Activated effector memory CD4-positive, alpha-beta T cell treated with anti-CD3 and anti-CD28 coated beads, Interleukin-2, amount 50 U/mL, for 16 hours (primary cell): ENCODE results near the gene IDH3G.
"Not testable (repeated sequence)": the region's sequence is repeated elsewhere in the genome, so short reads cannot be mapped to it uniquely, and the experiment has no call there.

Source experiments
- DNase-seq: peaks from one replicate; pipeline ENCODE4 v3.0.0-alpha.2; 2020

Gene IDH3G

DNA sequence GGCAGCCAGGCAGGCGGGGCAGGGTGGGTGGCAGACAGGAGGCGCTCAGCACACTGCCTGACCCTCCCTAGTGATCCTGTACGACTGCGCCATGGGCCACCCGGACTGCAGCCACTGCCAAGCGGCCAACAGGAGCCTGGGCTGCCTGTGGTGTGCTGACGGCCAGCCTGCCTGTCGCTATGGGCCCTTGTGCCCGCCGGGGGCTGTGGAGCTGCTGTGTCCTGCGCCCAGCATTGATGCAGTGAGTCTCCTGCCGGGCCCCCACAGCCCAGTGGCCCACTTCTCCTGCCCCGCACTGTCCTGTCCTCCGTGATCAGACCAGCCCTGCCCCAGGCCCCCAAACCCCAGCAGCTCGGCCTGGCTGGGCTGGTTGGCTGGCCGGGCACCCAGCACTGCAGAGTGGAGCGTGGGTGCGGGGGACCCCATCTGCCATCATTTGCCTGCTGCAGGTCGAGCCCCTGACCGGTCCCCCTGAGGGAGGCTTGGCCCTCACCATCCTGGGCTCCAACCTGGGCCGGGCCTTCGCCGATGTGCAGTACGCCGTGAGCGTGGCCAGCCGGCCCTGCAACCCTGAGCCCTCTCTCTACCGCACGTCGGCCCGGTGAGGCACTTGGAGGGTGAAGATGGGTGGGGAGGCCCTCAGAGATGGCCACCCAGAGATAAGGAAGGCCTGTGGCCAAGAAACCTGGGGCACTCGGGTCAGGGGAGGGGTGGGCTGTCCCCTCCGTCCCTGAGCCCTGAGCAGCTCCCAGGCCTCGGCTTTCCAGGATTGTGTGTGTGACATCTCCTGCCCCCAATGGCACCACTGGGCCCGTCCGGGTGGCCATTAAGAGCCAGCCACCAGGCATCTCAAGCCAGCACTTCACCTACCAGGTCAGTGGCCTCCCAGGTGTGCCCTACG lies 22.5 kb downstream of the IDH3G start:
- DNase-seq: peak; percentile 56

DNA sequence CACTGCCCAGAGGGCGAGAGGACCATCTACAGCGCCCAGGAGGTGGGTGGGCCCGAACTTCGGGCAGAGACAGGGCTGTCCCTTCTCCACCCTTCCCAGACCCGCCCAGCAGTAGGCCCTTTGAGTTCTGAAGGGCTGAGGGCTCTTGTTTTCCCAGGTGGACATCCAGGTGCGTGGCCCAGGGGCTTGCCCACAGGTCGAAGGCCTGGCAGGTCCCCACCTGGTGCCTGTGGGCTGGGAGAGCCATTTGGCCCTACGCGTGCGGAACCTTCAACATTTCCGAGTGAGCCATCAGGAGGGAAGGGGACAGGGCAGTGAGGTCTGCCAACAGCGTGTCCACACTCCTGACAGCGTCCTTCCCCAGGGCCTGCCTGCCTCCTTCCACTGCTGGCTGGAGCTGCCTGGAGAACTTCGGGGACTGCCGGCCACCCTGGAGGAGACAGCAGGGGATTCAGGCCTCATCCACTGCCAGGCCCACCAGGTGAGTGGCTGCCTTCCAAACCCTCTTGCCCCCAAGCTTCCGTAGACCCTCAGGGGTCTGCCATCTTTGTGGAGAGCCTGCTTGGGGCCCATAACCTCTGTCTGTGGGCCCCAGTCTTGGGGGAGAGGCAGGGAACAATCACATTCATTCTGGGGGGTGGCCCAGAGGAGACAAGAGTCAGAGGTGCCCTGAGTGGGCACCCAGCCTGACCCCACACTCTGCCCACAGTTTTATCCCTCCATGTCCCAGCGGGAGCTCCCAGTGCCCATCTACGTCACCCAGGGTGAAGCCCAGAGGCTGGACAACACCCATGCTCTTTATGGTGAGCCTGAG lies 23.4 kb downstream of the IDH3G start:
- peak; percentile 34 for DNase-seq

DNA sequence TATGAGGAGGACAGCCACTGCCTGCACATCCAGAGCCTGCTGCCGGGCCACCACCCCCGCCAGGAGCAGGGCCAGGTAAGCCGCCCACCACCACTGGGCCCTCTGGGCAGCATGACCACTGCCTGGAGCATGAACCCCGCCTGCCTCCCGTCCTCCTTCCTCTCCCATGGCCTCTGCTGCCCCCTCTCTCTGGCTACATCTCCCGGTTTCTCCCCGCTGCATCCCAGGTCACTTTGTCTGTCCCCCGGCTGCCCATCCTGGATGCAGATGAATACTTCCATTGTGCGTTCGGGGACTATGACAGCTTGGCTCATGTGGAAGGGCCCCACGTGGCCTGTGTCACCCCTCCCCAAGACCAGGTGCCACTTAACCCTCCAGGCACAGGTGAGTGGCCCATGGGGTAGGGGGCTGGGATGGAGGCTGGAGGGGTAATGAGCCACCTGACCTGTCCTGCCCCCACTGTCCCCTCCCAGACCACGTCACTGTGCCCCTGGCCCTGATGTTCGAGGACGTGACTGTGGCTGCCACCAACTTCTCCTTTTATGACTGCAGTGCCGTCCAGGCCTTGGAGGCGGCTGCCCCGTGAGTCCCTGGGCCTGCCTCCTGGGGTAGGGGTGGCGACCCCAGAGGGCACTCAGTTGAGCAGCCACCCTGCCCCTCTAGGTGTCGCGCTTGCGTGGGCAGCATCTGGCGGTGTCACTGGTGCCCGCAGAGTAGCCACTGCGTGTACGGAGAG lies 24.1 kb downstream of the IDH3G start:
- peak; percentile 53 for DNase-seq

DNA sequence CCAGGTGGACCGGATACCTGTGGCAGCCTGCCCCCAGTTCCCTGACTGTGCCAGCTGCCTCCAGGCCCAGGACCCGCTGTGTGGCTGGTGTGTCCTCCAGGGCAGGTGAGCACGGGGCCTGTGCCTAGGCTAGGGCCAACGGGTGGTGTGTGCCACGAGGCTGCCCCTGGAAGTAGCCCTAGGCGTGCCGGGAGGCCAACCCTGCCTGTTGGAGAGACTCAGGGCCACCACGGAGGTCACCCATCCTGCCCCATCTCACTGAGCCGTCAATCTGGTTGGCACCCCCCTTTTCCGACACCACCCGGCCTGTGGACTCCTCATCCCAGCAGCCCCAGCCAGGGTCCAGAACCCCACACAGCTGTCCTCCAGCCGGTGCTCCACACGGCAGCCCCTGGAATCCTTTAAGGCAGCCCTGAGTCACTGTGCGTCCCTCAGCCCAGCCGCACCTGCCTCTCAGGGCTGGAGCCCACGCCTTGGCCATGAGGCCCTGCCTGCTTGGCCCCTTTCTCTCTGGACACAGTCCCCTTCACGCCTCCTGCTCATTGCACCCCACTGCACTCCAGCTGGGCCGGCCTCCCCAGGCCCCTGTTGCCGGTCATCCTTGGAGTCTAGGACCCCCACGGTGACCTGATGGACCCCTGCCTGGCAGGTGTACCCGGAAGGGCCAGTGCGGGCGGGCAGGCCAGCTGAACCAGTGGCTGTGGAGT lies 24.9 kb downstream of the IDH3G start:
- DNase-seq: peak; percentile 36

DNA sequence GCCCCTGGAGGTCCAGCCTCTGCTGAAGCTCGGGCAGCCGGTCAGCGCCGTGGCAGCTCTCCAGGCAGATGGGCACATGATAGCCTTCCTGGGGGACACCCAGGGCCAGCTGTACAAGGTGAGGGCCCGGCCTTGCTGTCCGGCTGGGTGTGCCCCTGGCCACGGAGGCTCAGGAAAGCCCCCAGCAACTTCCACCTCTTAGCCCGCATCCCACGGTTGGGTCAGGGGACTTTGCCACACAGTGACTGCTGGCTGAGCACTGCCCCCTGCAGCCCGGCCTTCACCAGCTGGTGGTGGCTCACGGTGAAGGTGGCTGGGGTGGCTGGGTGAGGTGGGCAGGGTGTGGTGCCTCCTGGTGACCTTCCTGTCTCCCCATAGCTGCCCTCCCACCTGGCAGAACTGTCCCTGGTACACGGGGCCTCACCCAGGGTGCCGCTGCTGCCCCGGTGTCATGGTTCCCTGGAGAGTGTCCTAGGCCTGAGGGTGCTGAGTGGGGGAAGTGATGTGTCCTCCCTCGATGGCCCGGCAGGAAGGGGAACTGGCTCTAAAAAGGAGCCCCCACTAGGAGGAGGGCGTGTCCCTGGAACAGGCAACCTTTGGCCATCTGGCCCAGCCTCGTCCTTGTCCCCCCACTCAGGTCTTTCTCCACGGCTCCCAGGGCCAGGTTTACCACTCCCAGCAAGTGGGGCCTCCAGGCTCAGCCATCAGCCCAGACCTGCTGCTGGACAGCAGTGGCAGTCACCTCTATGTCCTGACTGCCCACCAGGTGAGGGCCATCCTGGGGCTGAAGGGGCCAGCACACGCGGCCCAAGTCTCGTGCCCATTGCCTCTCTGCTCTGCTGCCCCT lies 25.6 kb downstream of the IDH3G start:
- DNase-seq: peak; percentile 39

DNA sequence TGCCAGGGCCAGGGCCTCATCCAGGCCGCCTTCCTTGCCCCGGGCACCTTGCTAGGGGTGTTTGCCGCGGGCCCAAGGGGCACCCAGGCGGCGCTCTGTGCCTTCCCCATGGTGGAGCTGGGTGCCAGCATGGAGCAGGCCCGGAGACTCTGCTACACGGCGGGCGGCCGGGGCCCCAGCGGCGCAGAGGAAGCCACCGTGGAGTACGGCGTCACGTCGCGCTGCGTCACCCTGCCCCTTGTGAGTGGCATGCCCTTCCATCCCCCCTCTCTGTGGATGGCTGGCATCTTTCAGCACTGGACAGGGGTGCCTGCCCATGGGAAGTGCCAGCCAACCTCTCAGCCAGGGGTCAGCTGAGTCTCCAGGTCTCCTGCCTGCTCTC lies 26.5 kb downstream of the IDH3G start:
- DNase-seq: no peak

DNA sequence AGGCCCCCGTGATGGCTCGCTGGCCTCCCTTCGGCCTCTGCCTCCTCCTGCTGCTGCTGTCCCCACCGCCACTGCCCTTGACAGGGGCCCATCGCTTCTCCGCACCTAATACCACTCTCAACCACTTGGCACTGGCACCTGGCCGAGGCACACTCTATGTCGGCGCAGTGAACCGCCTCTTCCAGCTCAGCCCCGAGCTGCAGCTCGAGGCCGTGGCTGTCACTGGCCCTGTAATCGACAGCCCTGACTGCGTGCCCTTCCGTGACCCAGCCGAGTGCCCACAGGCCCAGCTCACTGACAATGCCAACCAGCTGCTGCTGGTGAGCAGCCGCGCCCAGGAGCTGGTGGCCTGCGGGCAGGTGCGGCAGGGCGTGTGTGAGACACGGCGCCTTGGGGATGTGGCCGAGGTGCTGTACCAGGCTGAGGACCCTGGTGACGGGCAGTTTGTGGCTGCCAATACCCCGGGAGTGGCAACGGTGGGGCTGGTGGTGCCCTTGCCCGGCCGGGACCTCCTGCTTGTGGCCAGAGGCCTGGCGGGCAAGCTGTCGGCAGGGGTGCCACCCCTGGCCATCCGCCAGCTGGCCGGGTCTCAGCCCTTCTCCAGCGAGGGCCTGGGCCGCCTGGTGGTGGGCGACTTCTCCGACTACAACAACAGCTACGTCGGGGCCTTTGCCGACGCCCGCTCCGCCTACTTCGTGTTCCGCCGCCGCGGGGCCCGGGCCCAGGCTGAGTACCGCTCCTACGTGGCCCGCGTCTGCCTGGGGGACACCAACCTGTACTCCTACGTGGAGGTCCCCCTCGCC lies 27.1 kb downstream of the IDH3G start:
- DNase-seq: peak; percentile 39

DNA sequence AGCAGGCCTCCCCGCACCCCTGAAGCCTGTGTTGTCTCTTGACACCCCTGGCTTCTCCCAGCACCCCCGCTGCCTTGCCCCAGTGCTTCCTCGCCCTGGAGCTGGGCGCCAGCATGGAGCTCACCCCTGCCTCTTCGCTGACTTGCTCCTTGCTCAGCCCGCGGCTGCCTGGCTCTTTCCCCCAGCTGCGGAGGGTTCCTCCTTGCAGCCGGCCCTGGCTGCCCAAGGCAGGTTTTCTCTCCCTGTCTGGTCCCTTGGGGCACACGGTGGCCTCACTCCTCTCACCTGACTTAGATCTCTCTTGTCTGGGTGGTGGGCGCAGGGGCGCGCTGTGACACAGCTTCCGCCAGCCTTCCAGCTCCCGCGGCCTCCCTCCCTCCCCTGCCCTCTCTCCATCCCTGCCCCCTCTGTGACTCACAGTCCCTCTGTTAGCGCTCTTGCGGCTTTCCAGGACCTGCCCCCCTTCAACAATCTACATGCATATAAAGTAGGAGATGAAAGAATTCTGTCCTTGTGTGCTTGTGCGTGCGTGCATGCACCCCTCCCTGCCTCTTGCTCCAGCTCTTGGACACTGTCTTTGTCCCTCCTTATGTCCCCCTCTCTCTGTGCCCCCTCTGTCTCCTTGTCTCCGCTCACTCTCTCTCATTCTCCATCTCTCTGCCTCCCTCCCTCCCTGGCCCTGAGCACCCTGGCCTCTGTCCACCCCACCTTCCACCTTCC lies 27.9 kb downstream of the IDH3G start:
- peak; percentile 66 for DNase-seq

DNA sequence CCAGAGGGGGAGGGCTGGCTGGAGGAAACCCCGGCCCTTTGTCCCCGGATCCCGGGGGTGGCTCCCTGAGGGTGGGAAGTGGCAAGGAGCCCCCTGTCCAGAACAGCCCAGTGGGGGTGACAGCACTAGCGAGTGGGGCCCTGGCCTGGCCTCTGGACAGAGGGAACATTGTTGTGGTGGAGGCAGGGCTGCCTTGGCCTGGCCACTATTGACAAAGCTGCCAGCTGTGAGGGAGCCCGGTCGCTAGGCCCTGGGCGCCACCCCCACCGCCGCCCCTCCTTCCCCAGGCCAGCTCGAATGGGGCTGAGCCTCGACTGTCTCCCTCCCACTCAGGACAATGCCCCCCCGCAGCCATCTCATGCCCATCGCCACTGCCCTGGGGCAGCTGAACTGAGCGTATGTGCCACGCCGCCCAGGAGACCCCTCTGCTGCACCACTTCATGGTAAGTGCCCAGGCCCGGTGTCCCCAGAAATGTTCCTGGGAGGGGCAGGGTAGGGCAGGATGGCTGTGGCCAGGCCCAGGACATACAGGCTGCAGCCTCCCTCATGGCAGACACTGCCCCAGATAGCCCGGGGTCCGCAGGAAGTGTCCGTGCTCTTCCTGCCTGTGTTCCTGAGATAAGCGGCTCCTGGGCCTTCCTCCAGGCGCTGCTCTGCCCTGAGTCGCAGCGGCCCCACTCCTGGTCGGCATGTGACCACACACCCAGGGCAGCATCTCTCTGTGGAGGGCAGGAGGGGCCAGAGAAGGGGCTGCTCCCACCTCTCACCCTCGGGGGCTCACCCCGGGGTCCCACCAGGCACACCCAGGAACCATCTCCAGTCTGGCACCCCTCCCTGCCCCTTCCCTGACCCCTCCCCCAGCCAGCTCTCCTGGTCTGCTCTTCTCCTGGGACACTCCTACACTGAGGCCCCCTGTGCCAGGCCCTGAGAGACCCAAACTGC lies 28.8 kb downstream of the IDH3G start:
- DNase-seq: peak; percentile 50

DNA sequence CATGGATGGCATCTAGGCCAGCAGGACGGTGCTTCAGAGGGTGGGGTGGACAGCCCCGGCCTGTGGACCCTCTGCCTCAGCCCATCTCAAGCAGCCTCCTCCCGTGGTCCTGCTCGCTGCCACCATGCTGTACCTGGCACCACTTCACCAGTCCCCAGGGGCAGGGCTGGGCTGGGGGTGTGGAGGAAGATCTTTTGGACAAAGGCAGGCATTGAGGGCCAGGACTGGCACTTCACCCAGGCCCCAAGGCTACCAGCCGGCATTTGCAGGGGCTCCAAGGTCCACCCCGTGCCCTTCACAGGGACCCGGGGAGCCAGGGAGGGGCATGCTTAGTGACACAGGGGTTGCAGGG lies 29.4 kb downstream of the IDH3G start:
- peak; percentile 43 for DNase-seq

DNA sequence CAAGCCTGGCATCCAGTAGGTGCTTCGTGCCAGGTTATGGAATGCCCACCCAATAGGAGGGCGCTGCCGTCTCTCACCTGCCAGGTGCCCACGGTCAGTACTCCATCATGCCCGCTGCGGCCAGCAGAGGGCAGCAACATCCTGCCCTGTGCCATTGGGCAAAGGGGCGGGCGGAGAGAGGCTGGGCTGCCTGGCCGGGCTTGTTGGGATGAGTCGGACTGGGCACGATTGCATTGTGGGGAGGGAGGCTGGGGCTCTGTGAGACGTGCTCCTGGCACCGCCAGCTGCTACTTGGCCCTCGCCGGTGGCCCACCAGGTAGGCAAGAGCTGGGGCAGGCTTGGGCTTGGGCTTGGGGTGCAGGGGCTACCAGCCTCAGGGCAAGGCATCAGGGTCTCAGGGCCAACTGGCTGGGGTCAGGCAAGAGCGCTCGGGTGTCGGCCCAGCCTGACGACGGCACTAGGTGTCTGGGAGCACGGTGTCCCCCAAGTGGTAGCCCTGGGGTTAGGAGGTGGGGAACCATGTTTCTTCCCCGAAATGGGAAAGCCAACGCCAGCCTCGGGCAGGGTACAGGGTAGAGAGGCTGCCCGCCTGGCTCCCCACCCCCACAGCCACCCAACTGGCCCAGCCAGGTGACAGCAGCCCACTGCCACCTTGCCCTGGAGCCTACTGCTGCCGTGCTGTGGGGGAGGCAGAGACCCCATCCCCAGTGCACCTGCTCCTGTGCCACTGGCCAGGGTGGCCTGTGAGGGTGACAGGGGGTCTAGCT lies 30.0 kb downstream of the IDH3G start, which contains the start of gene PLXNB3:
Gene PLXNB3 (plus strand): TSS at position 261 of the 767 bp plus-strand sequence. CDS start 1,287 bp downstream, outside the sequence.
- DNase-seq: peak; percentile 90

DNA sequence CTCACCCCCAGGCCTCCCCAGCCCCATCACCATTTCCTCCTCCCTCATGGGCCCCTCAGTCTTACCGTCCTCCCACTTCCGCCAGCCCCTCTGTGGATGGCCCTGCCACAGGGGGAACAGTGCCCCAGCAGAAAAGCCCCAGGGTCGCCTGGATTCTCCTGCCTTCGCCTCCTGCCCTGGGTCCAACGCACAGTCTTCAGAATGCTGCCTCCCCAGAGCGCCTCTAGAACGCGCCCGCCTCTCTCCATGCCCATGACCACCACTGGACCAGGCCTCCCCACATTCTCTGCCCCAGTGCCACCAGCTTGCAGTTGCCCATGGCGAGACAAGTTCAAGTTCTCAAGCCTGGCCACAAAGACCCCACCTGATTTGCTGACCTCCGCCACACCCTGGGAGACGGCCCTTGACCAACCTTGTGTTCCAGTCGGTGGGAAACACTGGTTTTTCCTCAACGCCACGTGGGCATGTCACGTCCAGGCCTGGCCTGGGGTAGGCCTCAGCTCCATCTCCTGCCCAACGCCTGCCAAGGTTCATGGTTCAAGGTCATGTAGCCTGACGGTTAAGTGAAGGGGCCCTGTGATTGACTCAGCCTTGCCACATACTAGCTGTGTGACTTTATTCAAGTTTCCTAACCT lies 30.8 kb downstream of the IDH3G start:
- no peak for DNase-seq

DNA sequence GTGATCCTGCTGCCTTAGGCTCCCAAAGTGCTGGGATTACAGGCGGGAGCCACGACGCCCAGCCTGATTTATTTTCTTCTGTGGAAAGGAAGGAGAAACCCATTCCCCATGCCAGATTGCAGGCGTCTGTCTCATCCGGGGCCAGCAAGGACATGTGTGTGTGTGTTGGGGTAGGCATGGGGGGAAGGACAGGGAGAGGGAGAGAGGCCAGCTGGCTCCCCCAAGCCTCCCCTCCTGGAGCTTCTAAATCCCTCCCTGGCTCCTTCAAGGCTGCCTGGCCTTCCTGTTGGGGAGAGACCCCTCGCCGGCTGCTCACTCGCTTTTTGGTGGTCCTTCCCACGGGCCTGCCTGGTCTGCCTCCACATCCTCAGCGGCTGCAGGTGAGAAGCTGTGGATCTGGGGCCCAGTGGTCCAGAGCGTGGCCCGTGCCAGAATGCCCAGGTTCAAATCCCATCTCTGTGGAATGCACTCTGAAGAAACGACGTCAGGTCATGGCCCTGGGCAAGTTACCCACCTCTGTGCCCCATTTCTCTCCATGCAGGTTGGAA lies 31.5 kb downstream of the IDH3G start:
- DNase-seq: no peak

DNA sequence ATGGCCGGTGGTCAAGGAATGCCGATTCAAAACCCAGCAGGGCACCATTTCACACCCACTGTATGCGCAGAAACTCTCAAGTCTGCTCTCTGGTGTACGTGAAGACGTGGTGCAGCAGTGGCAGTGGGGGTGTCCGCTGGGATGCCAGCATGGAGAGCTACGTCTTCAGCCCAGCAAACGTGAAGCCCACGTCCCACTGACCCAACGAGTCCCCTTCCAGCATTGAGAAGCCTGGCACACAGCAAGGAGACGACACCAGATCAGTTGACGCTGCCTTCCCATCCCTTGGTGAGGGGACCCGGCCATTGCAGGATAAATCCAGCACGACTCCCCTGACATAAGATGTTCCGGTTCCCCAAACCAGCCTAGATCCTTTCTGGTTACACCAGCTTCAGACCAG lies 32.3 kb downstream of the IDH3G start:
- peak; percentile 19 for DNase-seq

DNA sequence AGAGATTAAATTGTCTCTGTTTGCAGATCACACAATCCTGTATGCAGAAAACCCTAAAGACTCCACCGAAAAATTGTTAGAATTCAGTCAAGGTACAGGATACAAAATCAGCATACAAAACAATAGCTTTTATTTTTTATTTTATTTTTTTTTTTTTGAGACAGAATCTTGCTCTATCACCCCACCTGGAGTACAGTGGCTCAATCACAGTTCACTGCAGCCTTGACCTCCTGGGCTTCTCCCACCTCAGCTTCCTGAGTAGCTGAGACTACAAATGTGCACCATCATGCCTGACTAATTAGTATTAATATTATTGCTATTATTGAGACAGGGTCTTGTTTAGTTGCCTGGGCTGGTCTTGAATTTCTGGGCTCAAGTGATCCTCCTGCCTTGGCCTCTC lies 39.0 kb downstream of the IDH3G start:
- no peak for DNase-seq

DNA sequence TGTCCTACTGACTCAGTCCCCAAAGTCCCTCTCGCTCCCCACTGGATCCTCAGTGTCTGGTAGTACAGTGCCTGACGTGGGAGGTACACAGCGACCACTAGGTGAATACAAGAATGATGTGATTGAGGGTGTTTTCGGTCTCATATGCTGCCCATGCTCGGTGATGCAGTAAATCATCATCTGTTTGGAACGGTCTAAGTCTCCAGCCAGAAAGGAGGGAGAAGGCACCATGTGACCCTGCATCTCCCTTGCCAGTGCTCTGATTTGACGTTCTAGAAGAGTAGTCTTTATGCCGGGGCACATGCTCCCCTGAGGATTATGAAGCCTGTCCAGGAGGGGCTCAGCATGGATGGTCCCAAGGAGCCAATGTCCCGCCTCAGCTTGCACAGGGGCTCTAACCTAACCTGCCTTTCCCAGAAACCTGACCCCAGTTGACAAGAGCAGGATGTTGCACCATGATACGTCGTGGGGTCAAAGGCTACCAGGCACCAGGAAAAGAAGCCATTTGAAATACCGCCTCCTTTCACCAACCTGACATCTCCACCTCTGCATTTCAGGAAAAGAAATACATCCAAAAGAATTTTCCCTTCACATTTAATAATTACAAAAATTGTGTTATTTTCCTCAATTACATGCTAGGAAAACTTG lies 43.9 kb downstream of the IDH3G start:
- no peak for DNase-seq

DNA sequence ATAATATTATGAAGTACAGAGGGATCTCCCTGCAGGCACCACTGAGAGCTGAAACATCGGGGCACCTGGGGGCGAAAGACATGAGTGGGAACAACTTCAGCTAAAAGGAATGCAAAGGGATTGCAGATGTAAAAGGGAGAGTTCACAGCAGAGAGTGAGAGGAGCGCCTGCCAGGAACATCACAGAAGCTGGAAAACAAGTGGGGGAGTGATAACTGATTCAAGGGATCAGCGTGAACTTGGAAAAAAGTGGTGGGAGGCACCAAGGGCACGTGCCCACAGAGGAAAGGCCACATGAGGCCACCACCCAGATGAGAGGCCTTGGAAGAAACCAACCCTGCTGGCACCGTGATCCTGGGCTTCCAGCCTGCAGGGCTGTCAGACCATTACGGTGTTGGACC lies 45.2 kb downstream of the IDH3G start:
- not testable (repeated sequence) for DNase-seq
